ENCODE data around the gene PDE4B. TPM values are rescaled to one million over a fixed set of nuclear protein-coding genes. Genes with fewer than 3 reads are reported as not detected.

PDE4B gene
- total and polyA plus RNA-seq, 2 of the 13 experiments (the other 11 are each of a cell fraction or from before 2014, with no cell fraction given), result not detected

DNA sequence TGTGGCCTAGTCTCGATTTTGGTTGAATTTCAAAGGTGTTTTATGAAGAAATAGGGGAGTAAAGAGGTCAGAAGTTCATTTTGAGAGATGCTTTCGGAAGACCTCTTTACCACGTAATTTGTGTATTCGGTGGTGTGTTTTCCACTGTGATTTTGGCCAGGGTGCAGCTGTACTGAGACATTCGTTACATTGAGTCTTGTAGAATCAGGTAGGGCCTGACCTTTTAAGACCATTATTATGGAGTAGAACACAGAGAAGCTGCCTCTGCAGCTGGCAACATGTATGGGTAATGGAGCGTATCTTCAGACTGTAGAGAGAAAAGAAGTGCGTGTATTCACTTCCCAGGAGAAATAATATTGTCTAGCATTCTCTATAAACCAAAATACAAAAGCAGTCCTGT is 326.5 kb downstream of the PDE4B start:
- 37% methylated on average over 7 of the region's 7 CpGs for WGBS (ENCODE audit: low lambda C conversion rate)
- TF ChIP-seq, protein P1, sequence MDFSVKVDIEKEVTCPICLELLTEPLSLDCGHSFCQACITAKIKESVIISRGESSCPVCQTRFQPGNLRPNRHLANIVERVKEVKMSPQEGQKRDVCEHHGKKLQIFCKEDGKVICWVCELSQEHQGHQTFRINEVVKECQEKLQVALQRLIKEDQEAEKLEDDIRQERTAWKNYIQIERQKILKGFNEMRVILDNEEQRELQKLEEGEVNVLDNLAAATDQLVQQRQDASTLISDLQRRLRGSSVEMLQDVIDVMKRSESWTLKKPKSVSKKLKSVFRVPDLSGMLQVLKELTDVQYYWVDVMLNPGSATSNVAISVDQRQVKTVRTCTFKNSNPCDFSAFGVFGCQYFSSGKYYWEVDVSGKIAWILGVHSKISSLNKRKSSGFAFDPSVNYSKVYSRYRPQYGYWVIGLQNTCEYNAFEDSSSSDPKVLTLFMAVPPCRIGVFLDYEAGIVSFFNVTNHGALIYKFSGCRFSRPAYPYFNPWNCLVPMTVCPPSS (IDR thresholded peaks at IDR 0.05), result no peak
- TF ChIP-seq NR3C1 (CRISPR knock-in tag; IDR thresholded peaks at IDR 0.05), result no peak
- TF ChIP-seq RBFOX2 (IDR thresholded peaks at IDR 0.05; ENCODE audit: low read depth, low read length), result no peak
- TF ChIP-seq, protein P2, sequence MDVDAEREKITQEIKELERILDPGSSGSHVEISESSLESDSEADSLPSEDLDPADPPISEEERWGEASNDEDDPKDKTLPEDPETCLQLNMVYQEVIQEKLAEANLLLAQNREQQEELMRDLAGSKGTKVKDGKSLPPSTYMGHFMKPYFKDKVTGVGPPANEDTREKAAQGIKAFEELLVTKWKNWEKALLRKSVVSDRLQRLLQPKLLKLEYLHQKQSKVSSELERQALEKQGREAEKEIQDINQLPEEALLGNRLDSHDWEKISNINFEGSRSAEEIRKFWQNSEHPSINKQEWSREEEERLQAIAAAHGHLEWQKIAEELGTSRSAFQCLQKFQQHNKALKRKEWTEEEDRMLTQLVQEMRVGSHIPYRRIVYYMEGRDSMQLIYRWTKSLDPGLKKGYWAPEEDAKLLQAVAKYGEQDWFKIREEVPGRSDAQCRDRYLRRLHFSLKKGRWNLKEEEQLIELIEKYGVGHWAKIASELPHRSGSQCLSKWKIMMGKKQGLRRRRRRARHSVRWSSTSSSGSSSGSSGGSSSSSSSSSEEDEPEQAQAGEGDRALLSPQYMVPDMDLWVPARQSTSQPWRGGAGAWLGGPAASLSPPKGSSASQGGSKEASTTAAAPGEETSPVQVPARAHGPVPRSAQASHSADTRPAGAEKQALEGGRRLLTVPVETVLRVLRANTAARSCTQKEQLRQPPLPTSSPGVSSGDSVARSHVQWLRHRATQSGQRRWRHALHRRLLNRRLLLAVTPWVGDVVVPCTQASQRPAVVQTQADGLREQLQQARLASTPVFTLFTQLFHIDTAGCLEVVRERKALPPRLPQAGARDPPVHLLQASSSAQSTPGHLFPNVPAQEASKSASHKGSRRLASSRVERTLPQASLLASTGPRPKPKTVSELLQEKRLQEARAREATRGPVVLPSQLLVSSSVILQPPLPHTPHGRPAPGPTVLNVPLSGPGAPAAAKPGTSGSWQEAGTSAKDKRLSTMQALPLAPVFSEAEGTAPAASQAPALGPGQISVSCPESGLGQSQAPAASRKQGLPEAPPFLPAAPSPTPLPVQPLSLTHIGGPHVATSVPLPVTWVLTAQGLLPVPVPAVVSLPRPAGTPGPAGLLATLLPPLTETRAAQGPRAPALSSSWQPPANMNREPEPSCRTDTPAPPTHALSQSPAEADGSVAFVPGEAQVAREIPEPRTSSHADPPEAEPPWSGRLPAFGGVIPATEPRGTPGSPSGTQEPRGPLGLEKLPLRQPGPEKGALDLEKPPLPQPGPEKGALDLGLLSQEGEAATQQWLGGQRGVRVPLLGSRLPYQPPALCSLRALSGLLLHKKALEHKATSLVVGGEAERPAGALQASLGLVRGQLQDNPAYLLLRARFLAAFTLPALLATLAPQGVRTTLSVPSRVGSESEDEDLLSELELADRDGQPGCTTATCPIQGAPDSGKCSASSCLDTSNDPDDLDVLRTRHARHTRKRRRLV (CRISPR knock-in tag; IDR thresholded peaks at IDR 0.05), result no peak
- no peak for TF ChIP-seq HDAC1 (CRISPR knock-in tag; IDR thresholded peaks at IDR 0.05)
- no peak for TF ChIP-seq ZNF580 (CRISPR knock-in tag; IDR thresholded peaks at IDR 0.05; ENCODE audit: borderline replicate concordance, low read depth)
- TF ChIP-seq SOX6 (IDR thresholded peaks at IDR 0.05), result no peak
- no peak for TF ChIP-seq SOX6 (CRISPR knock-in tag; IDR thresholded peaks at IDR 0.05)
- TF ChIP-seq, protein P3, sequence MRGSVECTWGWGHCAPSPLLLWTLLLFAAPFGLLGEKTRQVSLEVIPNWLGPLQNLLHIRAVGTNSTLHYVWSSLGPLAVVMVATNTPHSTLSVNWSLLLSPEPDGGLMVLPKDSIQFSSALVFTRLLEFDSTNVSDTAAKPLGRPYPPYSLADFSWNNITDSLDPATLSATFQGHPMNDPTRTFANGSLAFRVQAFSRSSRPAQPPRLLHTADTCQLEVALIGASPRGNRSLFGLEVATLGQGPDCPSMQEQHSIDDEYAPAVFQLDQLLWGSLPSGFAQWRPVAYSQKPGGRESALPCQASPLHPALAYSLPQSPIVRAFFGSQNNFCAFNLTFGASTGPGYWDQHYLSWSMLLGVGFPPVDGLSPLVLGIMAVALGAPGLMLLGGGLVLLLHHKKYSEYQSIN (CRISPR knock-in tag; IDR thresholded peaks at IDR 0.05; ENCODE audit: borderline replicate concordance), result no peak
- TF ChIP-seq LCORL (IDR thresholded peaks at IDR 0.05), result no peak
- no peak for TF ChIP-seq LCORL (CRISPR knock-in tag; IDR thresholded peaks at IDR 0.05)
- no peak for TF ChIP-seq MAFF (IDR thresholded peaks at IDR 0.05; ENCODE audit: low read depth, low read length)
- no peaks in the 10 kb centered on the region for H3K9me3 ChIP-seq (ENCODE audit: low read length)
- no TSS peak for BruUV-seq (replicated peaks)
- H3K27ac ChIP-seq (ENCODE audit: extremely low read length, insufficient read depth, low read length), result no peak overlapping the region
- ATAC-seq (no peak), DNase-seq (ENCODE audit: low spot score) (no peak), FAIRE-seq (no peak)
- POLR2A ChIA-PET, result no interaction called here
- no peaks in the 10 kb centered on the region for H3K79me2 ChIP-seq (ENCODE audit: insufficient read depth, low read length)
- H2AFZ ChIP-seq (ENCODE audit: low read length), result no peak overlapping the region
- intact Hi-C loops (cut with micrococcal nuclease; ENCODE audit: unreplicated experiment) (no loop called here), in situ Hi-C loops (cut with HindIII; ENCODE audit: extremely low pct_ligation_motif_present, low pct_unique_long_range_greater_than_20kb) (no loop called here)
- no peaks in the 10 kb centered on the region for H3K4me1 ChIP-seq (ENCODE audit: insufficient read depth, low read length)
- CTCF ChIA-PET (ENCODE audit: low intra/inter-chr PET ratio, low total read pairs), result no interaction called here
- H3K27me3 ChIP-seq (ENCODE audit: control insufficient read depth in 1 of 2, insufficient read depth in 2 of 2, low read length in 2 of 2), result no peaks in the 10 kb centered on the region
- no peak overlapping the region for H3K4me3 ChIP-seq (replicated peaks in 1 of 3; ENCODE audit: insufficient read depth in 1 of 3, low read depth in 2 of 3, low read length in 3 of 3)
- H3K4me2 ChIP-seq (ENCODE audit: low read depth, low read length), result no peak overlapping the region
- no peak overlapping the region for H3K9ac ChIP-seq (ENCODE audit: insufficient read depth, low read depth, low read length)
- H3K36me3 ChIP-seq (replicated peaks in 1 of 2; ENCODE audit: control insufficient read depth in 1 of 2, insufficient read depth in 2 of 2, low read length in 2 of 2), result no peaks in the 10 kb centered on the region
- no peaks in the 10 kb centered on the region for H4K20me1 ChIP-seq (ENCODE audit: insufficient read depth, low read length)

Measured in HepG2 (cell line).